OCI-LY7 (cell line): ENCODE measurements around the gene TXLNG. TPM values are rescaled to one million over a fixed set of nuclear protein-coding genes. Genes with fewer than 3 reads are reported as not detected.

ENCODE experiments used
- BruUV-seq: library from RNA; stranded (reverse); fragments of 400-500 nt; replicated peaks from 2 replicates; lab custom pipeline; 2021; lab: Mats Ljungman, UMichigan
- CTCF ChIA-PET: fragments of 300-600 bp; sonication (Branson Sonifier 250); formaldehyde crosslinking; loops from one replicate; lab custom pipeline; 2022; ENCODE audit warnings: antibody characterized with exemption; ENCODE audit not compliant: unreplicated experiment; lab: Charles Lee
- POLR2A ChIA-PET: fragments of 300-600 bp; sonication (Branson Sonifier 250); formaldehyde crosslinking; loops from one replicate; lab custom pipeline; 2022; ENCODE audit warnings: antibody characterized with exemption; lab: Charles Lee
- DNase-seq: peaks from one replicate; pipeline ENCODE4 v3.0.0-alpha.2; 2015; ENCODE audit warnings: low spot score
- H2AFZ ChIP-seq: fragments of 200-600 bp; sonication (generic), shearing (Covaris generic); 2 replicates; pipeline ENCODE4 v1.6.1; 2014; ENCODE audit warnings: mild to moderate bottlenecking, antibody characterized with exemption, low read length, moderate library complexity
- H3K27ac ChIP-seq: fragments of 200-600 bp; sonication (generic); 2 replicates; pipeline ENCODE4 v1.5.1; 2014; ENCODE audit warnings: mixed run types, low read depth, mild to moderate bottlenecking, moderate library complexity, low read length, inconsistent platforms; ENCODE audit not compliant: poor library complexity, severe bottlenecking
- H3K36me3 ChIP-seq: fragments of 200-600 bp; sonication (generic); 2 replicates; pipeline ENCODE4 v1.6.1; 2014; ENCODE audit warnings: mild to moderate bottlenecking, antibody characterized with exemption, low read length, moderate library complexity, mixed read lengths; ENCODE audit not compliant: insufficient read depth
- H3K4me1 ChIP-seq: fragments of 200-600 bp; sonication (generic); 2 replicates; pipeline ENCODE4 v1.5.1; 2014; ENCODE audit warnings: mild to moderate bottlenecking, low read length; ENCODE audit not compliant: insufficient read depth, poor library complexity, severe bottlenecking
- H3K4me2 ChIP-seq: fragments of 200-600 bp; sonication (generic); 2 replicates; pipeline ENCODE4 v1.6.1; 2014; ENCODE audit warnings: mild to moderate bottlenecking, low read length
- H3K4me3 ChIP-seq: fragments of 200-600 bp; sonication (generic); 2 replicates; pipeline ENCODE4 v1.5.1; 2014; ENCODE audit warnings: mild to moderate bottlenecking, low read depth, low read length; ENCODE audit not compliant: poor library complexity, severe bottlenecking
- H3K79me2 ChIP-seq: fragments of 200-600 bp; sonication (generic); 2 replicates; pipeline ENCODE4 v1.6.1; 2016; ENCODE audit warnings: low read depth, mild to moderate bottlenecking, low read length, moderate library complexity, mixed read lengths; ENCODE audit not compliant: insufficient read depth
- H3K9me2 ChIP-seq: fragments of 200-600 bp; sonication (generic); 2 replicates; pipeline ENCODE4 v1.6.1; 2016; ENCODE audit warnings: mild to moderate bottlenecking, low read length, mixed read lengths; ENCODE audit not compliant: insufficient read depth
- H3K9me3 ChIP-seq: fragments of 200-600 bp; sonication (generic); 2 replicates; pipeline ENCODE4 v1.6.1; 2014; ENCODE audit warnings: mild to moderate bottlenecking, mixed run types, low read length, mixed read lengths
- H4K20me1 ChIP-seq: fragments of 200-600 bp; sonication (generic); 2 replicates; pipeline ENCODE4 v1.6.1; 2014; ENCODE audit warnings: mild to moderate bottlenecking, antibody characterized with exemption, low read length, moderate library complexity, mixed read lengths; ENCODE audit not compliant: insufficient read depth
- EZH2phosphoT487 ChIP-seq: fragments of 200-600 bp; sonication (generic); IDR thresholded peaks from 2 replicates; pipeline ENCODE4 v1.6.1; 2018; ENCODE audit warnings: low read depth, borderline replicate concordance, mild to moderate bottlenecking, mixed run types, antibody characterized with exemption, low read length, moderate library complexity, mixed read lengths
- intact Hi-C: fragments of 100-400 bp; cut with micrococcal nuclease; formaldehyde crosslinking; loops from one replicate; pipeline ENCODE4 v1.10.0; 2022; ENCODE audit not compliant: unreplicated experiment
- total RNA-seq, 2 experiments: library from RNA; depleted of rRNA in 1 of 2; stranded (reverse); fragments of >200 nt in 1 of 2; shearing (Covaris generic) in 1 of 2; gene quantifications; 2 replicates each; pipeline ENCODE4 v1.2.3, GENCODE V29; 2014 to 2022
- TF ChIP-seq, protein P1 (sequence below): fragments of 200-600 bp; sonication (generic); conservative IDR thresholded peaks from 2 replicates; pipeline ENCODE4 v1.5.1; 2014; ENCODE audit warnings: mild to moderate bottlenecking, antibody characterized with exemption, low read length, moderate library complexity, mixed read lengths

Gene TXLNG
- total RNA-seq, 2 experiments from 2014 or later: 16.9 to 22.0 TPM

DNA sequence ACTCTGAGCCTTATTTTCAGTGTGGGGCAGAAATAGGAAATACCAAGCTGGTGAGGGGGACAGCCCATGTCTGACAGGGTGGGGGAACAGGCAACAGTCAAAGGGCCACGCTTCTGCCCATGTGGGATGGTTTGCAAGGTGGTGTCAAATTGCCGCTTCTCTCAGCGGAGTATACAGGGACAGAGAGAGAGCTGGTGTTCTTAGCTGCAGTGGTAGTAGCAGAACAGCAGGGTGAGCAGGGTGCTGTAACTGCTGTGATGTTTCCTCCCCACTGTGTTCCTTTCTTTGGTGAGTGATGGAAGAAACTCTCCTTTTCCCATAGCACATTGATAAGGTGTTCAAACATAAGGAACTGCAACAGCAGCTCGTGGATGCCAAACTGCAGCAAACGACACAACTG is 46.0 kb downstream of the TXLNG start:
- Histone ChIP-seq H4K20me1 (no peaks in the 10 kb centered on the region), H3K79me2 (no peaks in the 10 kb centered on the region), H2AFZ (no peak overlapping the region), H3K9me2 (no peaks in the 10 kb centered on the region), H3K4me2 (no peak overlapping the region), H3K36me3 (peaks cover 97% of the 10 kb centered on the region), H3K27ac (no peak overlapping the region), H3K4me3 (no peak overlapping the region), H3K4me1 (no peaks in the 10 kb centered on the region), H3K9me3 (no peaks in the 10 kb centered on the region)
- no TSS peak for BruUV-seq
- DNase-seq: no peak
- intact Hi-C loops: no loop called here
- POLR2A ChIA-PET: interaction anchor here (0.6 kb wide), 1 partner anchor 97 kb away, joined by 4 read pairs; no protein-coding TSS in a partner anchor
- TF ChIP-seq, protein P1, sequence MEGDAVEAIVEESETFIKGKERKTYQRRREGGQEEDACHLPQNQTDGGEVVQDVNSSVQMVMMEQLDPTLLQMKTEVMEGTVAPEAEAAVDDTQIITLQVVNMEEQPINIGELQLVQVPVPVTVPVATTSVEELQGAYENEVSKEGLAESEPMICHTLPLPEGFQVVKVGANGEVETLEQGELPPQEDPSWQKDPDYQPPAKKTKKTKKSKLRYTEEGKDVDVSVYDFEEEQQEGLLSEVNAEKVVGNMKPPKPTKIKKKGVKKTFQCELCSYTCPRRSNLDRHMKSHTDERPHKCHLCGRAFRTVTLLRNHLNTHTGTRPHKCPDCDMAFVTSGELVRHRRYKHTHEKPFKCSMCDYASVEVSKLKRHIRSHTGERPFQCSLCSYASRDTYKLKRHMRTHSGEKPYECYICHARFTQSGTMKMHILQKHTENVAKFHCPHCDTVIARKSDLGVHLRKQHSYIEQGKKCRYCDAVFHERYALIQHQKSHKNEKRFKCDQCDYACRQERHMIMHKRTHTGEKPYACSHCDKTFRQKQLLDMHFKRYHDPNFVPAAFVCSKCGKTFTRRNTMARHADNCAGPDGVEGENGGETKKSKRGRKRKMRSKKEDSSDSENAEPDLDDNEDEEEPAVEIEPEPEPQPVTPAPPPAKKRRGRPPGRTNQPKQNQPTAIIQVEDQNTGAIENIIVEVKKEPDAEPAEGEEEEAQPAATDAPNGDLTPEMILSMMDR: no peak
- no peak for TF ChIP-seq EZH2phosphoT487
- CTCF ChIA-PET: no interaction called here

GRCh38 chrX:16834806-16835205 is 48.5 kb downstream of the TXLNG start:
- Histone ChIP-seq H3K9me3 (no peaks in the 10 kb centered on the region), H3K4me2 (no peak overlapping the region), H3K27ac (no peak overlapping the region), H2AFZ (no peak overlapping the region), H4K20me1 (no peaks in the 10 kb centered on the region), H3K4me3 (no peak overlapping the region), H3K4me1 (no peaks in the 10 kb centered on the region), H3K79me2 (no peaks in the 10 kb centered on the region), H3K9me2 (no peaks in the 10 kb centered on the region), H3K36me3 (peaks cover 98% of the 10 kb centered on the region)
- BruUV-seq: no TSS peak
- TF ChIP-seq EZH2phosphoT487: no peak
- TF ChIP-seq, protein P1: no peak
- ChIA-PET POLR2A (interaction anchor here (0.5 kb wide), 1 partner anchor 36 kb away, joined by 4 read pairs; no protein-coding TSS in a partner anchor), CTCF (no interaction called here)
- intact Hi-C loops: no loop called here
- no peak for DNase-seq

GRCh38 chrX:16836371-16836770 is 50.1 kb downstream of the TXLNG start:
- Histone ChIP-seq H3K4me3 (no peak overlapping the region), H3K79me2 (no peaks in the 10 kb centered on the region), H3K27ac (no peak overlapping the region), H3K9me2 (no peaks in the 10 kb centered on the region), H4K20me1 (no peaks in the 10 kb centered on the region), H3K9me3 (no peaks in the 10 kb centered on the region), H3K4me2 (no peak overlapping the region), H3K4me1 (no peaks in the 10 kb centered on the region), H3K36me3 (peaks cover 96% of the 10 kb centered on the region), H2AFZ (no peak overlapping the region)
- intact Hi-C loops: no loop called here
- POLR2A ChIA-PET: no interaction called here
- CTCF ChIA-PET: no interaction called here
- DNase-seq: peak; percentile 13
- TF ChIP-seq, protein P1: peak; percentile 47
- TF ChIP-seq EZH2phosphoT487: no peak
- no TSS peak for BruUV-seq
